HEK293T (cell line): ENCODE measurements around the gene FCER1G.

Experiments
- CTCF ChIA-PET: fragments of 350-600 bp; formaldehyde crosslinking; extraction: SDS; loops from one replicate; lab custom pipeline; 2021; ENCODE audit warnings: antibody characterized with exemption, inconsistent platforms; lab: Yijun Ruan, JAX
- POLR2A ChIA-PET: fragments of 350-600 bp; formaldehyde crosslinking; extraction: SDS; loops from one replicate; lab custom pipeline; 2020; ENCODE audit warnings: antibody characterized with exemption, inconsistent platforms; lab: Yijun Ruan, JAX
- DNase-seq: peaks from one replicate; pipeline ENCODE4 v3.0.0; 2012; ENCODE audit warnings: mixed read lengths; ENCODE audit errors: extremely low spot score
- ARNT ChIP-seq: fragments of 450-650 bp; IDR thresholded peaks from 2 replicates; pipeline ENCODE4 v1.6.1; 2017; ENCODE audit warnings: mild to moderate bottlenecking
- BHLHE40 ChIP-seq: fragments of 450-650 bp; IDR thresholded peaks from 2 replicates; pipeline ENCODE4 v1.6.1; 2016; ENCODE audit warnings: mild to moderate bottlenecking, moderate library complexity, borderline replicate concordance
- CTBP1 ChIP-seq: fragments of 450-650 bp; IDR thresholded peaks from 2 replicates; pipeline ENCODE4 v1.6.1; 2016; ENCODE audit warnings: borderline replicate concordance
- ELF4 ChIP-seq: fragments of 450-650 bp; IDR thresholded peaks from 2 replicates; pipeline ENCODE4 v1.6.1; 2017; ENCODE audit warnings: antibody characterized with exemption
- FOXA1 ChIP-seq: fragments of 450-650 bp; IDR thresholded peaks from 2 replicates; pipeline ENCODE4 v1.6.1; 2016; ENCODE audit warnings: mild to moderate bottlenecking
- FOXK2 ChIP-seq: fragments of 450-650 bp; IDR thresholded peaks from 2 replicates; pipeline ENCODE4 v1.6.1; 2016; ENCODE audit warnings: mild to moderate bottlenecking
- FOXM1 ChIP-seq: fragments of 450-650 bp; IDR thresholded peaks from 2 replicates; pipeline ENCODE4 v1.6.1; 2017; ENCODE audit warnings: mild to moderate bottlenecking, borderline replicate concordance
- HDGF ChIP-seq: fragments of 450-650 bp; IDR thresholded peaks from 2 replicates; pipeline ENCODE4 v1.6.1; 2017; ENCODE audit warnings: antibody characterized with exemption, borderline replicate concordance
- L3MBTL2 ChIP-seq: fragments of 450-650 bp; conservative IDR thresholded peaks from 2 replicates; pipeline ENCODE4 v1.6.1; 2016; ENCODE audit warnings: mild to moderate bottlenecking
- LEF1 ChIP-seq: fragments of 450-650 bp; IDR thresholded peaks from 2 replicates; pipeline ENCODE4 v1.6.1; 2017; ENCODE audit warnings: mild to moderate bottlenecking, borderline replicate concordance
- NFRKB ChIP-seq: fragments of 450-650 bp; IDR thresholded peaks from 2 replicates; pipeline ENCODE4 v1.6.1; 2016; ENCODE audit warnings: mild to moderate bottlenecking, moderate library complexity
- PKNOX1 ChIP-seq: fragments of 450-650 bp; IDR thresholded peaks from 2 replicates; pipeline ENCODE4 v1.6.1; 2016
- SP1 ChIP-seq: fragments of 450-650 bp; IDR thresholded peaks from 2 replicates; pipeline ENCODE4 v1.6.1; 2017
- SUZ12 ChIP-seq: fragments of 450-650 bp; IDR thresholded peaks from 2 replicates; pipeline ENCODE4 v1.6.1; 2016; ENCODE audit warnings: mild to moderate bottlenecking
- TARDBP ChIP-seq: fragments of 450-650 bp; IDR thresholded peaks from 2 replicates; pipeline ENCODE4 v1.6.1; 2016
- ZNF384 ChIP-seq: fragments of 450-650 bp; IDR thresholded peaks from 2 replicates; pipeline ENCODE4 v1.6.1; 2016

The FCER1G gene

GRCh38 chr1:161215076-161215475 is at the start of gene FCER1G:
TSS of gene FCER1G (plus strand) at chr1:161215295. CDS start at chr1:161215322, 27 bp downstream.
- CTCF ChIA-PET = interaction anchor here (0.6 kb wide), 1 partner anchor 9 kb away, joined by 3 read pairs; no protein-coding TSS in a partner anchor
- POLR2A ChIA-PET = interaction anchor here (3.2 to 6.5 kb wide), 2 partner anchors 10 to 13 kb away, joined by 9 to 32 read pairs; partner anchors contain the start of genes NDUFS2 and TOMM40L
- no peak for TF ChIP-seq SUZ12
- no peak for TF ChIP-seq TARDBP
- TF ChIP-seq NFRKB = no peak
- TF ChIP-seq SP1 = no peak
- TF ChIP-seq BHLHE40 = no peak
- no peak for TF ChIP-seq ELF4
- TF ChIP-seq ZNF384 = no peak
- TF ChIP-seq FOXK2 = no peak
- no peak for TF ChIP-seq L3MBTL2
- no peak for TF ChIP-seq FOXM1
- no peak for TF ChIP-seq PKNOX1
- TF ChIP-seq HDGF = no peak
- no peak for TF ChIP-seq CTBP1
- TF ChIP-seq ARNT = no peak
- no peak for DNase-seq

GRCh38 chr1:161165742-161166668 is 49.1 kb upstream of the FCER1G start, which contains the start of gene PPOX:
TSS of gene PPOX (plus strand) at chr1:161166426. CDS start at chr1:161166848, 422 bp downstream.
- ChIA-PET POLR2A (interaction anchor here (0.8 to 3.8 kb wide), 11 partner anchors 8 to 148 kb away, joined by 3 to 19 read pairs (median 8); partner anchors contain the start of genes B4GALT3, DEDD, NDUFS2 and NIT1), CTCF (interaction anchor here (0.7 to 2.1 kb wide), 13 partner anchors 9 to 168 kb away, joined by 3 to 7 read pairs (median 4); partner anchors contain the start of genes NDUFS2, UFC1 and USF1)
- DNase-seq = peak; percentile 90
- TF ChIP-seq NFRKB (no peak), PKNOX1 (peak; percentile 77; the same call in 1 of the 2 replicates), LEF1 (no peak), FOXM1 (no peak), HDGF (no peak; the same call in 1 of the 2 replicates), TARDBP (no peak), L3MBTL2 (peak; percentile 98), FOXA1 (no peak), BHLHE40 (no peak), FOXK2 (no peak), SP1 (no peak), SUZ12 (no peak), ZNF384 (no peak)

- CTCF ChIA-PET = interaction anchor here (0.7 to 2.1 kb wide), 6 partner anchors 9 to 169 kb away, joined by 3 to 7 read pairs (median 4); partner anchors contain the start of genes NDUFS2 and USF1
- POLR2A ChIA-PET = interaction anchor here (1.0 to 3.8 kb wide), 12 partner anchors 9 to 147 kb away, joined by 3 to 19 read pairs (median 7); partner anchors contain the start of genes B4GALT3, DEDD, NDUFS2 and NIT1
- peak; percentile 45 for DNase-seq
- TF ChIP-seq FOXK2 (no peak), CTBP1 (no peak), ARNT (no peak), NFRKB (no peak), L3MBTL2 (peak; percentile 35; the same call in 1 of the 2 replicates), SUZ12 (no peak)
Observed at GRCh38 chr1:161166669-161167548, 48.2 kb upstream of the FCER1G start.

- TF ChIP-seq TARDBP = no peak
- no peak for TF ChIP-seq FOXK2
- no peak for TF ChIP-seq FOXM1
- TF ChIP-seq HDGF = no peak
- no peak for TF ChIP-seq PKNOX1
- TF ChIP-seq ARNT = no peak
- TF ChIP-seq SP1 = no peak
- no peak for TF ChIP-seq LEF1
- no peak for TF ChIP-seq ZNF384
- no peak for TF ChIP-seq BHLHE40
- no peak for TF ChIP-seq L3MBTL2
- ChIA-PET CTCF (no interaction called here), POLR2A (no interaction called here)
- DNase-seq = no peak
Observed at GRCh38 chr1:161168906-161169305, 46.2 kb upstream of the FCER1G start.

- no peak for DNase-seq
- ChIA-PET POLR2A (interaction anchor here (1.6 kb wide), 1 partner anchor 219 kb away, joined by 3 read pairs; no protein-coding TSS in a partner anchor), CTCF (no interaction called here)
- TF ChIP-seq L3MBTL2 (no peak), ZNF384 (no peak), LEF1 (no peak), FOXM1 (no peak), SP1 (no peak), FOXA1 (no peak), CTBP1 (no peak), ELF4 (no peak), BHLHE40 (no peak), SUZ12 (no peak), PKNOX1 (no peak), ARNT (no peak), HDGF (no peak), FOXK2 (no peak), NFRKB (no peak)
Observed at GRCh38 chr1:161171191-161171590, 43.9 kb upstream of the FCER1G start.
